HCT116 (cell line): ENCODE measurements around the gene NLRC5. TPM values are rescaled to one million over a fixed set of nuclear protein-coding genes. Genes with fewer than 3 reads are reported as not detected.

Experiments used
- ATAC-seq: fragments of 200-7000 bp; cut with Tn5 transposase; 2 replicates; pipeline ENCODE4 v1.9.1; 2020; ENCODE audit warnings: mild to moderate bottlenecking, moderate library complexity
- BruUV-seq: library from RNA; stranded (reverse); fragments of 400-500 nt; replicated peaks from 2 replicates; lab custom pipeline; 2021; lab: Mats Ljungman, UMichigan
- CTCF ChIA-PET: fragments of 300-600 bp; sonication (Branson Sonifier 250); formaldehyde crosslinking; loops from one replicate; lab custom pipeline; 2021; ENCODE audit warnings: antibody characterized with exemption; lab: Charles Lee
- POLR2A ChIA-PET: fragments of 300-600, 350-600 bp; sonication (Branson Sonifier 250); formaldehyde crosslinking; loops from one replicate; lab custom pipeline; 2021; ENCODE audit warnings: antibody characterized with exemption; lab: Charles Lee
- RAD21 ChIA-PET, 2 experiments: fragments of 300-600 bp; sonication (Branson Sonifier 250); formaldehyde crosslinking; loops; one replicate each; lab custom pipeline; 2023; ENCODE audit warnings: low total read pairs in 2 of 2; ENCODE audit not compliant: uncharacterized antibody in 2 of 2, unreplicated experiment in 2 of 2, low non-redundant PET in 1 of 2; lab: Charles Lee
- DNase-seq: peaks from one replicate; pipeline ENCODE4 v3.0.0-alpha.2; 2010; ENCODE audit warnings: low read depth, low spot score
- H2AFZ ChIP-seq: fragments of 200-600 bp; shearing (Covaris generic), sonication (generic); 2 replicates; pipeline ENCODE4 v1.6.1; 2017; ENCODE audit warnings: low read depth, mixed run types, mixed read lengths, antibody characterized with exemption, low read length; ENCODE audit not compliant: poor library complexity, severe bottlenecking
- H3K27ac ChIP-seq: 2 replicates; pipeline ENCODE4 v1.5.1; 2012; ENCODE audit warnings: low read depth, low read length
- H3K27me3 ChIP-seq: fragments of 200-600 bp; sonication (generic); 2 replicates; pipeline ENCODE4 v1.6.1; 2016; ENCODE audit warnings: mixed run types, low read length, mixed read lengths; ENCODE audit not compliant: insufficient read depth
- H3K36me3 ChIP-seq, 2 experiments: fragments of 200-500 bp in 1 of 2; fragments of 200-600 bp in 1 of 2; sonication (Bioruptor generic) in 1 of 2; sonication (generic) in 1 of 2; 2 replicates each; pipeline versions ENCODE4 v1.5.1 to v1.6.1; 2014 to 2016; ENCODE audit warnings: low read length in 2 of 2, inconsistent platforms in 1 of 2, mixed read lengths in 1 of 2, mixed run types in 1 of 2; ENCODE audit not compliant: insufficient read depth in 2 of 2, control insufficient read depth in 1 of 2
- H3K4me1 ChIP-seq, 2 experiments: fragments of 200-600 bp in 1 of 2; sonication (generic) in 1 of 2; 2 replicates each; pipeline versions ENCODE4 v1.5.1 to v1.6.1; 2012 to 2017; ENCODE audit warnings: low read length in 2 of 2, inconsistent platforms in 1 of 2, mild to moderate bottlenecking in 1 of 2, mixed read lengths in 1 of 2, mixed run types in 1 of 2, moderate library complexity in 1 of 2; ENCODE audit not compliant: insufficient read depth in 2 of 2, control insufficient read depth in 1 of 2
- H3K4me2 ChIP-seq: fragments of 200-600 bp; sonication (generic); 2 replicates; pipeline ENCODE4 v1.6.1; 2017; ENCODE audit warnings: mixed run types, low read length, mixed read lengths
- H3K4me3 ChIP-seq, 2 experiments: fragments of 200-600 bp in 1 of 2; sonication (generic) in 1 of 2; replicated peaks in 1 of 2; 2 replicates each; pipeline ENCODE4 v1.5.1; 2011 to 2016; ENCODE audit warnings: low read length in 2 of 2, control low read depth in 1 of 2, low read depth in 1 of 2, mild to moderate bottlenecking in 1 of 2, mixed read lengths in 1 of 2, mixed run types in 1 of 2
- H3K79me2 ChIP-seq: fragments of 200-600 bp; sonication (generic); 2 replicates; pipeline ENCODE4 v1.6.1; 2017; ENCODE audit warnings: mild to moderate bottlenecking, mixed run types, low read length, moderate library complexity, mixed read lengths; ENCODE audit not compliant: insufficient read depth
- H3K9ac ChIP-seq: fragments of 200-600 bp; sonication (generic); 2 replicates; pipeline ENCODE4 v1.6.1; 2016; ENCODE audit warnings: low read length, mixed read lengths
- H3K9me2 ChIP-seq: fragments of 200-600 bp; sonication (generic), shearing (Covaris generic); 2 replicates; pipeline ENCODE4 v1.6.1; 2017; ENCODE audit warnings: mixed run types, mild to moderate bottlenecking, moderate library complexity; ENCODE audit not compliant: insufficient read depth
- H3K9me3 ChIP-seq, 2 experiments: fragments of 200-500 bp in 1 of 2; fragments of 200-600 bp in 1 of 2; sonication (Bioruptor generic) in 1 of 2; sonication (generic) in 1 of 2; 2 replicates each; pipeline ENCODE4 v1.6.1; 2014 to 2017; ENCODE audit warnings: low read length in 2 of 2, mixed read lengths in 2 of 2, inconsistent platforms in 1 of 2, low read depth in 1 of 2, mild to moderate bottlenecking in 1 of 2, mixed run types in 1 of 2, moderate library complexity in 1 of 2; ENCODE audit not compliant: control insufficient read depth in 1 of 2, insufficient read depth in 1 of 2
- H4K20me1 ChIP-seq: fragments of 200-600 bp; sonication (generic), shearing (Covaris generic); 2 replicates; pipeline ENCODE4 v1.6.1; 2017; ENCODE audit warnings: mixed run types, mild to moderate bottlenecking, moderate library complexity; ENCODE audit not compliant: insufficient read depth
- CEBPB ChIP-seq: IDR thresholded peaks from 2 replicates; pipeline ENCODE4 v1.6.1; 2012; ENCODE audit warnings: low read depth
- RAD21 ChIP-seq: IDR thresholded peaks from 2 replicates; pipeline ENCODE4 v1.6.1; 2012; ENCODE audit warnings: low read depth, mild to moderate bottlenecking
- SIN3A ChIP-seq: IDR thresholded peaks from 2 replicates; pipeline ENCODE4 v1.6.1; 2012; ENCODE audit warnings: low read depth
- SP1 ChIP-seq: IDR thresholded peaks from 2 replicates; pipeline ENCODE4 v1.6.1; 2012; ENCODE audit warnings: low read depth
- SRF ChIP-seq: IDR thresholded peaks from 2 replicates; pipeline ENCODE4 v1.6.1; 2012; ENCODE audit warnings: low read depth
- TCF7L2 ChIP-seq: IDR thresholded peaks from 2 replicates; pipeline ENCODE4 v1.7.0; 2011; ENCODE audit warnings: borderline replicate concordance, inconsistent platforms; ENCODE audit not compliant: insufficient read depth, insufficient read length; ENCODE audit errors: extremely low read depth
- YY1 ChIP-seq: IDR thresholded peaks from 2 replicates; pipeline ENCODE4 v1.6.1; 2011; ENCODE audit warnings: low read length, low read depth, moderate library complexity, mild to moderate bottlenecking; ENCODE audit not compliant: insufficient replicate concordance; ENCODE audit errors: extremely low read depth
- ZFX ChIP-seq: fragments of 450-650 bp; IDR thresholded peaks from 2 replicates; pipeline ENCODE4 v1.6.1; 2017
- ZNF274 ChIP-seq: fragments of 200-500 bp; sonication (Bioruptor generic); IDR thresholded peaks from 2 replicates; pipeline ENCODE4 v1.6.1; 2014; ENCODE audit warnings: mild to moderate bottlenecking, low read depth, low read length, inconsistent platforms
- intact Hi-C: fragments of 100-400 bp; cut with micrococcal nuclease; formaldehyde crosslinking; loops from 2 replicates; pipeline ENCODE4 v1.10.0; 2022
- total RNA-seq: library from RNA; stranded (reverse); gene quantifications from one replicate; pipeline ENCODE4 v1.2.1, GENCODE V29; 2021; ENCODE audit not compliant: unreplicated experiment
- TF ChIP-seq, protein P1 (sequence below): IDR thresholded peaks from 2 replicates; pipeline ENCODE4 v1.6.1; 2012
- TF ChIP-seq, protein P2 (sequence below), 3 experiments: fragments of 200-600 bp in 1 of 3; sonication (generic) in 1 of 3; IDR thresholded peaks in 2 of 3; conservative IDR thresholded peaks in 1 of 3; 2 replicates each; pipeline ENCODE4 v1.5.1; 2012 to 2017; ENCODE audit warnings: low read depth in 2 of 3, low read length in 2 of 3, antibody characterized with exemption in 1 of 3, borderline replicate concordance in 1 of 3, control low read depth in 1 of 3, mild to moderate bottlenecking in 1 of 3, mixed read lengths in 1 of 3, mixed run types in 1 of 3, moderate library complexity in 1 of 3; ENCODE audit not compliant: insufficient read depth in 1 of 3
- TF ChIP-seq, protein P3 (sequence below): IDR thresholded peaks from 2 replicates; pipeline ENCODE4 v1.6.1; 2012

The NLRC5 gene
- total RNA-seq, 1 experiment from 2014 or later, result 10.4 TPM

DNA sequence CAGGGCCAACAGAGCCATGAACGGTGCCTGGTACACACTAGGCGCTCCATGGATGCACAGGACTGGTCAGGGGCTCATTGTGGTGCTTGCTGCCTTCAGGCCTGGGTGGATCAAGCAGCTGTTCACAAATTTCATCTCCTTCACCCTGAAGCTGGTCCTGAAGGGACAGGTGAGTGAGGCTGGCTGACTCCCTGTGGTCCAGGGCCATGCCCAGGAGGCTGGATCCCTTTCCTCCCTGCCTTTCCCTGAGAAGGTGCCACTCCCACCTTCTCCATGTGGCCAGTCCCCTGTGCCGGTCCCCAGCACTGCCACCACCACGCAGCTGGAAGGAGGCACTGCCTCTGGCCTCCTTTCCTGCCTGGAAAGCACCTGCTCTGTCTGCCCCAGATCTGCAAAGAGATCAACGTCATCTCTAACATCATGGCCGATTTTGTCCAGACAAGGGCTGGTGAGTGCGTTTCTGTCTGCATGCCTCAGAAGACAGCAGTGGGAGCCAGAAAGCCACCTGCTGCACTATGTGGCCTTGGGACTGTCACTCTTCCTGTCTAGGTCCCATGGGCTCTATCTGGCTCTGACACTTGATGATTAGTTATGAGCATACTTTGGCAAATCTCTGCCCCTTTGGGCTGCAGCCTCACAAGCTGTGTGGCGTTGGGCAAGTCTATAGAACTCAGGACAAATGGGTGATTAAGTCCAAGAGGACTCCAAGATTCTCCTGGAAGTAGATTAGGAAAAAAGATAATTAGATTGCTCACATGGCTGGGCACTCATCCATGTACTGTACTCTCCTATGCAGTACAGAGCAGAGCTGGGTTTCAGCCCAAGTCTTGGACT lies 18.2 kb upstream of the NLRC5 start:
- BruUV-seq, result no TSS peak
- ATAC-seq (no peak), DNase-seq (no peak)
- H3K79me2 ChIP-seq, result no peaks in the 10 kb centered on the region
- ChIA-PET POLR2A (interaction anchor here (1.4 kb wide), 1 partner anchor 19 kb away, joined by 3 read pairs; no protein-coding TSS in a partner anchor), RAD21 (interaction anchor here in 1 of 2 experiments (0.6 kb wide), 1 partner anchor 114 kb away, joined by 3 read pairs; no protein-coding TSS in a partner anchor), CTCF (no interaction called here)
- H3K27ac ChIP-seq, result no peak overlapping the region
- H2AFZ ChIP-seq, result no peak overlapping the region
- H3K9ac ChIP-seq, result no peak overlapping the region
- no peak overlapping the region for H3K4me3 ChIP-seq
- H3K27me3 ChIP-seq, result no peaks in the 10 kb centered on the region
- no peaks in the 10 kb centered on the region for H3K4me1 ChIP-seq
- intact Hi-C loops, result no loop called here
- H3K36me3 ChIP-seq, result no peaks in the 10 kb centered on the region
- no peaks in the 10 kb centered on the region for H3K9me2 ChIP-seq
- TF ChIP-seq, protein P1, sequence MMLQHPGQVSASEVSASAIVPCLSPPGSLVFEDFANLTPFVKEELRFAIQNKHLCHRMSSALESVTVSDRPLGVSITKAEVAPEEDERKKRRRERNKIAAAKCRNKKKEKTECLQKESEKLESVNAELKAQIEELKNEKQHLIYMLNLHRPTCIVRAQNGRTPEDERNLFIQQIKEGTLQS, result no peak
- TF ChIP-seq YY1, result no peak
- TF ChIP-seq SP1, result no peak
- TF ChIP-seq CEBPB, result no peak
- no peaks in the 10 kb centered on the region for H3K9me3 ChIP-seq
- no peaks in the 10 kb centered on the region for H4K20me1 ChIP-seq
- H3K4me2 ChIP-seq, result no peak overlapping the region

DNA sequence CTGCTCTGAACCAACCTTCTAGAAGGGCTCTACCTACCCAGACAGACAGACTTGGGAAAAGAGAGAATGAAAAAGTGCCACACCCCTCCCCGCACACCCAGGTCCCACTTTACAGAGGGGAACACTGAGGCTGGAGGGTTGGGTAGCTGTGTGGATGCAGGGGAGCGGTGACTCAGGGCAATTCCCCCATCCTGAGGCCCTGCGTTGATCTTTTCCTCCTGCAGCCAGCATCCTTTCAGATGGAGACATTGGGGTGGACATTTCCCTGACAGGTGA lies 17.7 kb upstream of the NLRC5 start:
- no peak overlapping the region for H2AFZ ChIP-seq
- DNase-seq (no peak), ATAC-seq (no peak)
- intact Hi-C loops, result no loop called here
- ChIA-PET RAD21 (interaction anchor here in 1 of 2 experiments (0.6 kb wide), 1 partner anchor 114 kb away, joined by 3 read pairs; no protein-coding TSS in a partner anchor), POLR2A (interaction anchor here (1.4 kb wide), 1 partner anchor 18 kb away, joined by 3 read pairs; no protein-coding TSS in a partner anchor), CTCF (no interaction called here)
- no peaks in the 10 kb centered on the region for H3K27me3 ChIP-seq
- no peaks in the 10 kb centered on the region for H3K4me1 ChIP-seq
- H3K27ac ChIP-seq, result no peak overlapping the region
- H3K9me3 ChIP-seq, result no peaks in the 10 kb centered on the region
- H3K79me2 ChIP-seq, result no peaks in the 10 kb centered on the region
- no peak overlapping the region for H3K4me3 ChIP-seq
- BruUV-seq, result no TSS peak
- H3K4me2 ChIP-seq, result no peak overlapping the region
- H4K20me1 ChIP-seq, result no peaks in the 10 kb centered on the region
- H3K9me2 ChIP-seq, result no peaks in the 10 kb centered on the region
- no peaks in the 10 kb centered on the region for H3K36me3 ChIP-seq
- H3K9ac ChIP-seq, result no peak overlapping the region
- no peak for TF ChIP-seq ZFX
- no peak for TF ChIP-seq ZNF274
- TF ChIP-seq, protein P1, result no peak
- no peak for TF ChIP-seq SIN3A
- no peak for TF ChIP-seq SRF
- no peak for TF ChIP-seq RAD21
- TF ChIP-seq, protein P2, sequence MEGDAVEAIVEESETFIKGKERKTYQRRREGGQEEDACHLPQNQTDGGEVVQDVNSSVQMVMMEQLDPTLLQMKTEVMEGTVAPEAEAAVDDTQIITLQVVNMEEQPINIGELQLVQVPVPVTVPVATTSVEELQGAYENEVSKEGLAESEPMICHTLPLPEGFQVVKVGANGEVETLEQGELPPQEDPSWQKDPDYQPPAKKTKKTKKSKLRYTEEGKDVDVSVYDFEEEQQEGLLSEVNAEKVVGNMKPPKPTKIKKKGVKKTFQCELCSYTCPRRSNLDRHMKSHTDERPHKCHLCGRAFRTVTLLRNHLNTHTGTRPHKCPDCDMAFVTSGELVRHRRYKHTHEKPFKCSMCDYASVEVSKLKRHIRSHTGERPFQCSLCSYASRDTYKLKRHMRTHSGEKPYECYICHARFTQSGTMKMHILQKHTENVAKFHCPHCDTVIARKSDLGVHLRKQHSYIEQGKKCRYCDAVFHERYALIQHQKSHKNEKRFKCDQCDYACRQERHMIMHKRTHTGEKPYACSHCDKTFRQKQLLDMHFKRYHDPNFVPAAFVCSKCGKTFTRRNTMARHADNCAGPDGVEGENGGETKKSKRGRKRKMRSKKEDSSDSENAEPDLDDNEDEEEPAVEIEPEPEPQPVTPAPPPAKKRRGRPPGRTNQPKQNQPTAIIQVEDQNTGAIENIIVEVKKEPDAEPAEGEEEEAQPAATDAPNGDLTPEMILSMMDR (IDR thresholded peaks at IDR 0.05 in 2 of 3, conservative IDR thresholded peaks at IDR 0.05 in 1 of 3; ENCODE audit: borderline replicate concordance in 1 of 3, insufficient read depth in 1 of 3, low read depth in 2 of 3, low read length in 2 of 3), result no peak
- no peak for TF ChIP-seq TCF7L2
- TF ChIP-seq, protein P3, sequence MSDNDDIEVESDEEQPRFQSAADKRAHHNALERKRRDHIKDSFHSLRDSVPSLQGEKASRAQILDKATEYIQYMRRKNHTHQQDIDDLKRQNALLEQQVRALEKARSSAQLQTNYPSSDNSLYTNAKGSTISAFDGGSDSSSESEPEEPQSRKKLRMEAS, result no peak
